ENCODE measurements around the gene SRSF1. TPM values are rescaled to one million over a fixed set of nuclear protein-coding genes. Genes with fewer than 3 reads are reported as not detected.

The SRSF1 gene
- total RNA-seq, 2 donors from 2014 or later, result 136 to 151 TPM

GRCh38 chr17:58039975-58040374 is 32.9 kb upstream of the SRSF1 start:
- no peaks in the 10 kb centered on the region for H3K27me3 ChIP-seq (replicated peaks; ENCODE audit: insufficient read depth)
- no peaks in the 10 kb centered on the region for H3K36me3 ChIP-seq
- no peaks in the 10 kb centered on the region for H3K9me3 ChIP-seq
- no peak overlapping the region for H3K27ac ChIP-seq
- WGBS, result 78% methylated on average over 3 of the region's 3 CpGs
- intact Hi-C loops (cut with DNase I), result no loop called here
- no peaks in the 10 kb centered on the region for H3K4me1 ChIP-seq (replicated peaks)
- no peak for DNase-seq (ENCODE audit: low spot score)
- no peak overlapping the region for H3K4me3 ChIP-seq
- TF ChIP-seq CTCF (IDR thresholded peaks at IDR 0.05) (no peak), POLR2AphosphoS5 (IDR thresholded peaks at IDR 0.05) (no peak), POLR2A (IDR thresholded peaks at IDR 0.05) (no peak)

- no peaks in the 10 kb centered on the region for H3K36me3 ChIP-seq
- H3K9me3 ChIP-seq, result no peaks in the 10 kb centered on the region
- no peak for DNase-seq (ENCODE audit: low spot score)
- H3K27ac ChIP-seq, result no peak overlapping the region
- H3K4me3 ChIP-seq, result no peak overlapping the region
- WGBS, result 64% methylated on average over 6 of the region's 6 CpGs
- no peaks in the 10 kb centered on the region for H3K4me1 ChIP-seq (replicated peaks)
- TF ChIP-seq CTCF (IDR thresholded peaks at IDR 0.05) (no peak), POLR2A (IDR thresholded peaks at IDR 0.05) (no peak)
- intact Hi-C loops (cut with DNase I), result no loop called here
- H3K27me3 ChIP-seq (replicated peaks; ENCODE audit: insufficient read depth), result no peaks in the 10 kb centered on the region
These were observed 25.8 kb upstream of the SRSF1 start for GRCh38 chr17:58032691-58033415.

GRCh38 chr17:58028578-58028977 is 21.5 kb upstream of the SRSF1 start:
- no peaks in the 10 kb centered on the region for H3K4me1 ChIP-seq (replicated peaks)
- H3K4me3 ChIP-seq, result no peak overlapping the region
- intact Hi-C loops (cut with DNase I), result no loop called here
- H3K27ac ChIP-seq, result no peak overlapping the region
- DNase-seq (ENCODE audit: low spot score), result no peak
- H3K9me3 ChIP-seq, result no peaks in the 10 kb centered on the region
- TF ChIP-seq CTCF (IDR thresholded peaks at IDR 0.05) (no peak), POLR2AphosphoS5 (IDR thresholded peaks at IDR 0.05) (no peak), POLR2A (IDR thresholded peaks at IDR 0.05) (no peak)
- no peaks in the 10 kb centered on the region for H3K36me3 ChIP-seq
- H3K27me3 ChIP-seq (replicated peaks; ENCODE audit: insufficient read depth), result no peaks in the 10 kb centered on the region

GRCh38 chr17:58020401-58020800 is 13.4 kb upstream of the SRSF1 start:
- no peak overlapping the region for H3K4me3 ChIP-seq
- H3K4me1 ChIP-seq (replicated peaks), result no peaks in the 10 kb centered on the region
- intact Hi-C loops (cut with DNase I), result no loop called here
- no peaks in the 10 kb centered on the region for H3K36me3 ChIP-seq
- H3K9me3 ChIP-seq, result no peaks in the 10 kb centered on the region
- TF ChIP-seq POLR2A (IDR thresholded peaks at IDR 0.05), result no peak
- no peak for TF ChIP-seq CTCF (IDR thresholded peaks at IDR 0.05)
- TF ChIP-seq POLR2AphosphoS5 (IDR thresholded peaks at IDR 0.05), result no peak
- DNase-seq (ENCODE audit: low spot score), result no peak
- no peak overlapping the region for H3K27ac ChIP-seq
- no peaks in the 10 kb centered on the region for H3K27me3 ChIP-seq (replicated peaks; ENCODE audit: insufficient read depth)
- 89% methylated on average over 9 of the region's 9 CpGs for WGBS

GRCh38 chr17:58019521-58019920 is 12.5 kb upstream of the SRSF1 start:
- H3K27me3 ChIP-seq (replicated peaks; ENCODE audit: insufficient read depth), result no peaks in the 10 kb centered on the region
- intact Hi-C loops (cut with DNase I), result no loop called here
- DNase-seq (ENCODE audit: low spot score), result no peak
- no peak overlapping the region for H3K27ac ChIP-seq
- H3K9me3 ChIP-seq, result no peaks in the 10 kb centered on the region
- H3K4me1 ChIP-seq (replicated peaks), result no peaks in the 10 kb centered on the region
- H3K36me3 ChIP-seq, result no peaks in the 10 kb centered on the region
- TF ChIP-seq CTCF (IDR thresholded peaks at IDR 0.05) (no peak), POLR2A (IDR thresholded peaks at IDR 0.05) (no peak), POLR2AphosphoS5 (IDR thresholded peaks at IDR 0.05) (no peak)
- H3K4me3 ChIP-seq, result no peak overlapping the region

Data from prostate gland (tissue), 2 donors.